HG03025 (cell line): ENCODE measurements around the gene DELE1.

Experiments used
- ATAC-seq: cut with Tn5 transposase; IDR thresholded peaks from one replicate; pipeline ENCODE4 v1.9.1; 2021; ENCODE audit warnings: mild to moderate bottlenecking, moderate library complexity; ENCODE audit not compliant: unreplicated experiment, low FRiP score

DELE1 gene

DNA sequence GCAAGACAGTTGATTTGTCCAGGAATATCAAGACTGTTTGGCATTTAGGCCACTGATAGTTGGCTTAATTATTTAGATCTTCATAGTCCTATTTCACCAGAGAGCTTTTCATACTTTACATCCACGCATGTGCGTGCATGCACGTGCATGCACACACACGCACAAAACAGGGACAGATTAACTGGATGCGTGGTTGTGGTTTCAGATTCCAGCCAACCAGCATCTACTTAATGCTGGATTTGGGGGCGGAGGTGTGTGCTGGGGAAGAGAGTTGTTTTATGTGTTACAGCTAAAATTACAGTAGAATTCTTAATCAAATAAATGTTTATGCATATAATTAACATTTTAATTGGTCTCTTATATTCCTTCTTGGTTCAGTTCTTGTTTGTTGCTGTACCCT lies 52.5 kb downstream of the DELE1 start:
- ATAC-seq = no peak

DNA sequence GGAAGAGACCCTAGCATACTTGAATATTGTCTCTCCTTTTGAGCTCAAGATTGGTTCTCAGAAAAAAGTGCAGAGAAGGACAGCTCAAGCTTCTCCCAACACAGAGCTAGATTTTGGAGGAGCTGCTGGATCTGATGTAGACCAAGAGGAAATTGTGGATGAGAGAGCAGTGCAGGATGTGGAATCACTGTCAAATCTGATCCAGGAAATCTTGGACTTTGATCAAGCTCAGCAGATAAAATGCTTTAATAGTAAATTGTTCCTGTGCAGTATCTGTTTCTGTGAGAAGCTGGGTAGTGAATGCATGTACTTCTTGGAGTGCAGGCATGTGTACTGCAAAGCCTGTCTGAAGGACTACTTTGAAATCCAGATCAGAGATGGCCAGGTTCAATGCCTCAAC lies 54.7 kb downstream of the DELE1 start:
- no peak for ATAC-seq

DNA sequence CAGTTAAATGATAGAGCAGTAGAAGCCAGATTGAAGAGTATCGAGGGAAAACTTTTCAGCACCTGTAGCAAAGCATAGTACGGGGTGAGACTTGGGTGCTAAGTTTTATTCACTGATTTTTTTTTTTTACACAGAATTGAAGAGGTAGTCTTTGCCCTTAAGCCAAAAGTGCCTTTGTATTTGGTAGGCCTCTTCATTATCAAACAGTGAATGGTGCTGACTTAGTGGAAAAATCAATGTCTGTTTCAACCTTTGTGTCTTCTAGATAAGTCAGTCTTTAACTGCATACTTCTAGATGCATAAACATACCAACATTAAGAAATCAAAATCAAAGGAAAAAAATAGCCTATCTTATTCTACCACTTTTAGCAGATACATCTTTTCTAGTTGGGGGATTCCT lies 59.0 kb downstream of the DELE1 start:
- no peak for ATAC-seq

DNA sequence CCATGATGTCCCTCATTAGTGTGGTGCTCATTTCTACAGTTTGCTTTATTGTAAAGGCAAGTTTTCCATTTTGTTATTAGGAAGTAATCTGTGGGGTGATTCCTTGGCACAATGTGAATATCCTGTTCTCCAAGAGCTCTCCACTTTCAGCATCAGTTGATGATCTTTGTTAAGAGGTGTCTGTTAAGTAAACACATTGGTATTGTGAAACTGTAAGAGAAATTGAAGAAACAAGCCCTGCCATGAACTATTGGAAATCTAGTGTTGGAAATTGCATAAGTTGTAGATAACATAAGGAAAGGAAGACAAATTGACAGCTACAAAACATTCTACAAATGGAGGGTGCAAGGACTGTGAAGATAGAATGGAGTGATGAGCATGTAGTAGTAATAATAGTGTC lies 62.4 kb downstream of the DELE1 start:
- ATAC-seq = no peak

- ATAC-seq = no peak
Observed at GRCh38 chr5:141989720-141990119, 66.0 kb downstream of the DELE1 start.
